RPMI8226 (cell line): Measurements from ENCODE around the gene ZFAND5.

Experiments
- DNase-seq: peaks from one replicate; pipeline ENCODE4 v3.0.0-alpha.2; 2015

The ZFAND5 gene

DNA sequence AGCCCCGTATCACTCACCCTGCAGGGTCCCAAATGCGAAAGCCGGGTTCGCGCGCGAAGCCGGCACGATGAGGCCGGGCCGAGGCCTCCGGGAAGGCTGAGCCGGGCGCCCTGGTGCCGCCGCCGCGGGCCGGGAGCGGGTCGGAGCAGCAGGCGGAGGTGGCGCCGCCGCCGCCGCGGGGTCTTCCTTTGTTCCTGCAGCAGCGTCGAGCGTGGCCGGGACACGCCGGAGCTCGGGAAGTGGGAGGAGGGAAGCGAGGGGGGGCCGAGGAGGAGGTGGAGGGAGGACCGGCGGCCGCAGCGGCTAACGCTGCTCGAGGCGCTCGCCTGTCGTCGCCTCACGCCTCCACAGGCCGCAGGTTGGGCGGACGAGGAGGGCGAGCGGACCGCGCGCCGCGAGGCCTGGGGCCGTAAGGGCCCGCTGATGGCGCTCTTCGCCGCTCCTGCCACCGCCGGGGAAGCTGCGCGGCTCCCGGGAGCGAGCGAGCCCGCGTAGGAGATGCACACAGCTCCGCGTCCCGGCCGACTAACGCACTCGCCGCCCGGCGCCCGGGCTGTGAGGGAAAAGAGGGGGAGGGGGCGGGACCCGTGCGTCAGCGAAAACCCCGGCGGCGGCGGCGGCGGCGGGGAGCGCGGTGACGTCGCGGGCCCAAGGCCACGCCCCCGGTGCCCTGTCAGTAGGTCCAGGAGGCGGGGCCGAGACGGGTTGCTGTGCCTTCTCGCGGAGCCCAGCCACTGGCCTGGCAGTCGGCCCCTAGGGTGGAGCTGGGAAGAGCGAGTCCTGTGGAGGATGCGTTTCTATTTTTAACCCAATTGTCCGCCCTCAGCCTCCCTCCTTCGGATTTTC, at the start of gene ZFAND5:
TSS of gene ZFAND5 (minus strand) at position 530 of the 846 bp plus-strand sequence. CDS start 4,430 bp downstream, outside the sequence.
- DNase-seq, result peak; percentile 95

- no peak for DNase-seq
Measured at GRCh38 chr9:72412483-72413040, 47.6 kb upstream of the ZFAND5 start.

DNA sequence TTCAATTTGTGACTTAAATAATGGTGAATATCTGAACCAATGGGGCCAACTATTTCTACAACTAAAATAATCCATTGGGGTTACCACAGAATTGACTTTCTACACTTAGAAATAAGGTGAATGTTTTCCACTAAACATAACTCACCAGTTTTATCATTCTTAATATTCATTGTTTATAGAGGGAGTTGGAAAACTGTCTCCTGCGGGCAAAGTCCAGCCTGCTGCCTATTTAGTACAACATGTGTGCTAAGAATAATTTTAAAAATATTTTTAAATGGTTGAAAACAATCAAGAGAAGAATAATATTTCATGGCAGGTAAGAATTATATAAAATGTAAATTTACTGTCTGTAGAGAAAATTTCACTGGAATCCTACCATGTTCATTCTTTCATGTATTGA, 45.2 kb upstream of the ZFAND5 start:
- no peak for DNase-seq

DNA sequence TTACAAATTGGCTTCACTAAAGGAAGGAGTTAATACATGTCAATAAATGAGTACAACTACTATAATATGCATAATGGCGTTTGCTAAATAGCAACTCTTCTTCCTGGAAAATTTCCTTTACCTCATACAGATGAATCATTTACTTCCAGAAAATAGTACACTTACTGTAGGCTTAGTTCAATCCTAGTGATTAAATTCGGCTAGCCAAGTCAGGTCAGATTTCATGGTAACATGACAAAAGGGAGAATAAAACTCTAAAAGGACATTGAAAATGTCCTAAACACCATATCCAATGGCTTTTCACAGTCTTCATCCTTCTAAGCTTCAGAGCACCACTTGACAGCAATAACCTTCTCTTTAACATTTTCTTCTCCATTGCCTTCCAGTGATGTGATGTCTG, 42.1 kb upstream of the ZFAND5 start:
- DNase-seq, result no peak

GRCh38 chr9:72402744-72403143, 37.7 kb upstream of the ZFAND5 start:
- DNase-seq, result no peak

GRCh38 chr9:72401396-72401795, 36.4 kb upstream of the ZFAND5 start:
- no peak for DNase-seq

GRCh38 chr9:72400866-72401265, 35.9 kb upstream of the ZFAND5 start:
- no peak for DNase-seq

DNA sequence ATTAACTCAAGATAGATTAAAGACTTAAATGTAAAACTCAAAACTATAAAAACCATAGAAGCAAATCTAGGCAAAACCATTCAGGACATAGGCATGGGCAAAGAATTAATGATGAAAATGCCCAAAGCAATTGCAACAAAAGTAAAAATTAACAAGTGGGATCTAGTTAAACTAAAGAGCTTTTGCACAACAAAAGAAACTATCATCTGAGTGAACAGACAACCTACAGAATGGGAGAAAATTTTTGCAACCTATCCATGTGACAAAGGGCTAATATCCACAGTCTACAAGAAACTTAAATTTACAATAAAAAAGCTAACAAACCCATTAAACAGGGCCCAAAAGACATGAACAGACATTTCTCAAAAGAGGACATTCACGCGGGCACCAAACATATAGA, 34.4 kb upstream of the ZFAND5 start:
- DNase-seq, result no peak

DNA sequence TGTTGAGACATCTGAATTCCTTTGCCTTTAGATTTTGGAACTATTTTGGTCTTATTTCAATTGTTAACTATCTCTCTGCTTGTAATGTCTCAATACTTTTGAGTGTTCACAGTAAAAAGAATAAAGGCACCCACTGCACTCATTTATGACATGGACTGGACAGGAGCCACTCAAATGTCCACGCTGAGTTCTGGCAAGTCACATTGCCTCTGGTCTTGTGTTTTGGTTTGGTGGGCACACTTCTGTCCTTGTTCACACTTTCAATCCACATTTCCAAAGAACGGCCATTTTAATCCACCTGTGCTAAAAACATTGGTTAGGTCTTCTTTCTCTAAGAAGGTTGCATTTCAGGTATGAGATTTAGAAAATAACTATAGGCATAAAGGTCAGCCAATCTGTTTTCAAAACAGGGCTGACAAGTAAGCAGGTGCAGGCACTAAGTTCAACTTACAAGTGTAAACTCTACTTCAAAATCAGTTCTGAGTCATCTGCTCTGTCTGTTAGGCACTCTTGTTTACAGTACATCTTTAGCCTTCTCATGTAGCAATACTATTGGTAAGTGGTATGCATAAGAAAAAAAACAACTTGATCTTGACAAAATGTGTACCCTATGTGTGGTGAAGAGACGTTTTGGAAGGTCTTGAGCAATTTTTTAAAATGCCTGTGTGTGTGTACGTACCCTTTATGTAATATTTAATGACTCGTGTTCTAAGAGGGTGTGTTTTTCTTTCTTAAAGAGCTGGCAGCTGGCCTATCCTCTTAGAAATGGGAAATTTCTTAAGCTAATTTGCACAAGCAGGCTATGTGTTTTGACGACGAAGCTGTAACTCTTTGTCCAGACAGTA, 31.5 kb upstream of the ZFAND5 start:
- DNase-seq, result no peak

GRCh38 chr9:72394066-72394465, 29.1 kb upstream of the ZFAND5 start:
- DNase-seq, result no peak

DNA sequence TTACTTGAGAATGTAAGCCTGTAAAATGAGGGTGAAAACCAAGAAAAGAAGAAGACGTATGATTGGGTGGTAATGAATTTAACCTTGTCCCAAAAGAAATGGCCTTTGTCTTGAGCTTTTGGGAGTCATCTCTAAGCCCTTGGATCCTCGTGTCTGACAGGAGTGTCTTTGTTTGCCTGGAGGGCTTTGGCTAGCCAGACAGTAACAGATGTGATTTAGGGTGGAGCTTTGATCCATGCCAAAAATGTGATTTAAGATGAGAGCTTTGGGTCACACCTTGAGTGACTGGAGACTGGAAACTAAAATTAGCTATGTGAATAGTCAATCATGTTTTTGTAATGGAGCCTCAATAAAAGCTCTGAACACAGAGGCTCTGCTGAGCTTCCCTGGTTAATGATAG, 25.9 kb upstream of the ZFAND5 start:
- DNase-seq, result no peak

GRCh38 chr9:72386186-72386585, 21.2 kb upstream of the ZFAND5 start:
- no peak for DNase-seq

GRCh38 chr9:72384710-72385485, 19.9 kb upstream of the ZFAND5 start:
- DNase-seq, result no peak

GRCh38 chr9:72383978-72384709, 19.1 kb upstream of the ZFAND5 start:
- no peak for DNase-seq

GRCh38 chr9:72382405-72382804, 17.4 kb upstream of the ZFAND5 start:
- no peak for DNase-seq

GRCh38 chr9:72377041-72377440, 12.0 kb upstream of the ZFAND5 start:
- no peak for DNase-seq

DNA sequence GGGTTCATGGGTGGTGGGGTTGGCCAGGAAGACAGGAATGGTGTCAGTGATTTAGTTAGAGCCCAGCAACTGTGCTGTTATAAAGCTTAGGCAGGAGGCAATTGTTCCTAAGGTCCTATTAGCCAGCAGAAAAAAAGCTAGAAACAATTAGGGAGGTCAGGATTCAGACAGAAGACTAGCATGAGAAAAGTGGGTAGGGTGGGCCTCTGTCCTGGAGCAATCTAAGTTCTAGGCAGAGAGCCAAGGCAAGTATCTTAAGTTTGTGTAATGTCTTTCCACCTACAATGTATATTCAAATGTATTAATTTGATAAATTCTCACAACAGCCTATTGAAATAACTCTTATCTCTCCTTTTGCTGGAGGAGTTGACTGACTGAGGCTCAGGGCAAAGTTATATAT, 6.1 kb upstream of the ZFAND5 start:
- DNase-seq, result no peak

DNA sequence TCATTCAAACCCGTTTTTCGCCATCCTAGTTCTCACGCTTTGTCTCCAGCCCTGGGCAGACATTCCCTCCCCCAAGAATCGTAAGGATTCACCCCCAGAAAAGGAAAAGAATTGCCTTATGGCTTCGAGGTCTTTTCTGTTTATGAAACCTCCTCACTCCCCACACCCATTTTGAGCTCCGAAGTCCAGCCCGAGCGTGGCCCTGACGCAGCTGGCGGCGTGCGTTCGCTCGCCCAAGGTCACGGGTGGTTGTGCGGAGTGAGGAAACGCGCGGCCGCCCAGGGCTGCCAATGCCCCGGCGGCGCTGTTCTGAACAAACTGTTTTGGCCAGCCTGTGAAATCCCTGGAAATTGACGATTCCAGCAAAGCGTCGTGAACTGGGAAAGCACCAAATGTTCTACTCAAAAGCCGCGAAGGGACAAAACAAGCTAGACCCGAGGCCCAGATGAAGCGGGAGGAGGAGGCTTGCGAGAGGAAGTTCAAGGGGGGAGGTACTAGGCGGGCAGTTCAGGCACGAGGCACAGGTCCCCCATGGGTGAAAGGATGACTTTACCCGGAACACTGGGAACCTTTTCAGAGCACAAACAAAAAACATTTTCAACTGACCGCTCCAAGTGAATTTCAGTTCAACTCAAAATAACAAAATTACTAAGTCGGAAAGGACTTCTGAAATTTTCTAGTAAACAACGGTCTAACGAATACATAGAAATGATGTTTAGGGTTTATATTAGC, 683 bp upstream of the ZFAND5 start:
- peak; percentile 71 for DNase-seq

DNA sequence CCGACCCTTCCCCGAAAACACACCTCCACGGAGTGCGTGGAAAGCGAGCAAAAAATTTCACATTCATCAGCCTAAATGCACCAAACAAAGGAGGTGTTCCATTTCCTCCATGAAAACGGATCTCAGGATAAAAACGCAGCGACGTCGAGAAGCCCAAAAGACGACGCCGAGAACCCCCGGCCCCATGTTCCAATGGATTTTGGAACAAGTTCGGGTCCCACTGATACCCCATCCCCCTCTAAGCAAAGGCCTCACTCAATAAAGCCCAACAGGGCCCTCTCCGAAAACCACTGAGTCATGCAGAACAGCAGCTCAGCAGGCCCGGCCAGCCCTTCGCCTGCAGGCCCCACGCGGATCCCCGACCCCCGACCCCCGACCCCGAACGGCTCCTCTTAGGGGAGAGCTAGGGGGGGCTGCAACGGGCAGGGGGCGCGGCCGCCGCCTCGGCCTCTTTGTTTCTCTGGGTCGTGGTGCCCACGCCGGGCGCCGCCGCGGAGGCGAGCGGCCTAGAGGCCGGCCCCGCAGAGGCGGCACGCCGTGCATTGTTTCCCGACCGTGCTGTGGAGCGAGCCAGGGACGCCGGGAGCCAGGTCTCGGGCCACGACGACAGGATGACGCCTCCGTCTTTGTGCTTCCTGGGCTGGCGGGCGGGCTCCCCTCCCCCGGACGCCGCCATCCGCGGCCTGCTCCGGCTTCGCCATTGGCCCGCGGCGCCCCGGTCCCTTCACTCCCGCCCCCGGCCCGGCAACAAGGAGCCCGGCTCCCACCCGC, 915 bp downstream of the ZFAND5 start:
- peak; percentile 42 for DNase-seq

- DNase-seq, result peak; percentile 7
Measured at GRCh38 chr9:72363236-72363635, 1.8 kb downstream of the ZFAND5 start.
